Panc1 (cell line): ENCODE data around the gene ALK.

Experiments used
- POLR2AphosphoS5 ChIP-seq: IDR thresholded peaks from 2 replicates; pipeline ENCODE4 v1.6.1; 2012; ENCODE audit warnings: mild to moderate bottlenecking, low read depth, low read length, moderate library complexity
- TF ChIP-seq, protein P1 (sequence below): fragments of 450-650 bp; IDR thresholded peaks from 2 replicates; pipeline ENCODE4 v1.5.1; 2017; ENCODE audit warnings: mild to moderate bottlenecking

DNA sequence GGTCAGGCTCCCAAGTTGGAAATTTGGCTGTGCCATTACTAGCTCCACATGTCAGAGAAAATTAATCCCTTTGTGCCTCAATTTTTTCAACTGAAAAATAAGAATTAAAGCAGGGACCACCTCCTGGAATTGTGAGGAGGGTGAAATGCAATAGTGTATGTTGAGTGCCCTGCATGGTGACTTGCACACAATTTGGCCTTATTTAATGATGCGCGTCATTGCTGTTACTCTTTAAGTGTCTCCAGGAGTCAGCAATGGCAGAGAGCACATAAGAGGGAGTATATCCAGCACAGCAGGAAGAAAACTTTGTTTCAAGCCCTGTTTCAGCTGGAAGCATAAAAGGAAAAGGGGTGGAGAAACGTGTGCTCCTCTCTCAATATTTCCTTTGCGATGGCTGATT is 215.8 kb downstream of the ALK start:
- TF ChIP-seq POLR2AphosphoS5 = no peak
- TF ChIP-seq, protein P1, sequence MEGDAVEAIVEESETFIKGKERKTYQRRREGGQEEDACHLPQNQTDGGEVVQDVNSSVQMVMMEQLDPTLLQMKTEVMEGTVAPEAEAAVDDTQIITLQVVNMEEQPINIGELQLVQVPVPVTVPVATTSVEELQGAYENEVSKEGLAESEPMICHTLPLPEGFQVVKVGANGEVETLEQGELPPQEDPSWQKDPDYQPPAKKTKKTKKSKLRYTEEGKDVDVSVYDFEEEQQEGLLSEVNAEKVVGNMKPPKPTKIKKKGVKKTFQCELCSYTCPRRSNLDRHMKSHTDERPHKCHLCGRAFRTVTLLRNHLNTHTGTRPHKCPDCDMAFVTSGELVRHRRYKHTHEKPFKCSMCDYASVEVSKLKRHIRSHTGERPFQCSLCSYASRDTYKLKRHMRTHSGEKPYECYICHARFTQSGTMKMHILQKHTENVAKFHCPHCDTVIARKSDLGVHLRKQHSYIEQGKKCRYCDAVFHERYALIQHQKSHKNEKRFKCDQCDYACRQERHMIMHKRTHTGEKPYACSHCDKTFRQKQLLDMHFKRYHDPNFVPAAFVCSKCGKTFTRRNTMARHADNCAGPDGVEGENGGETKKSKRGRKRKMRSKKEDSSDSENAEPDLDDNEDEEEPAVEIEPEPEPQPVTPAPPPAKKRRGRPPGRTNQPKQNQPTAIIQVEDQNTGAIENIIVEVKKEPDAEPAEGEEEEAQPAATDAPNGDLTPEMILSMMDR = no peak
